NCI-H510A treated with DMSO at 0.1 percent for 48 hours (cell line): ENCODE results near the gene CNOT6.

Source experiments
- DNase-seq: peaks from one replicate; lab custom pipeline; 2025; lab: John Stamatoyannopoulos, UW

Gene CNOT6

GRCh38 chr5:180575571-180575970, 81.4 kb downstream of the CNOT6 start:
- no peak for DNase-seq

- DNase-seq, result no peak
These were observed 86.5 kb downstream of the CNOT6 start for GRCh38 chr5:180580681-180581080.

GRCh38 chr5:180583738-180584137, 89.6 kb downstream of the CNOT6 start:
- DNase-seq, result no peak

GRCh38 chr5:180586204-180586603, 92.0 kb downstream of the CNOT6 start:
- DNase-seq, result no peak

GRCh38 chr5:180586870-180587269, 92.7 kb downstream of the CNOT6 start:
- DNase-seq, result no peak

- no peak for DNase-seq
These were observed 95.8 kb downstream of the CNOT6 start for GRCh38 chr5:180589771-180590542.

GRCh38 chr5:180590543-180591310, 96.5 kb downstream of the CNOT6 start:
- DNase-seq, result no peak

- DNase-seq, result no peak
These were observed 97.2 kb downstream of the CNOT6 start, which contains the start of gene SCGB3A1 for GRCh38 chr5:180591311-180591887. TSS of gene SCGB3A1 (minus strand) at chr5:180591499. CDS start at chr5:180591462, 37 bp downstream.

- no peak for DNase-seq
These were observed 98.0 kb downstream of the CNOT6 start for GRCh38 chr5:180592176-180592575.

- no peak for DNase-seq
These were observed 99.4 kb downstream of the CNOT6 start for GRCh38 chr5:180593446-180594206.

GRCh38 chr5:180594311-180595045, 100.3 kb downstream of the CNOT6 start:
- DNase-seq, result no peak

- no peak for DNase-seq
These were observed 100.8 kb downstream of the CNOT6 start for GRCh38 chr5:180595046-180595379.

GRCh38 chr5:180595381-180596114, 101.4 kb downstream of the CNOT6 start:
- DNase-seq, result no peak

GRCh38 chr5:180596115-180596667, 102.0 kb downstream of the CNOT6 start:
- no peak for DNase-seq

- no peak for DNase-seq
These were observed 102.6 kb downstream of the CNOT6 start for GRCh38 chr5:180596668-180597231.

- DNase-seq, result no peak
These were observed 104.1 kb downstream of the CNOT6 start for GRCh38 chr5:180598316-180598701.

- no peak for DNase-seq
These were observed 104.8 kb downstream of the CNOT6 start for GRCh38 chr5:180598797-180599589.

- no peak for DNase-seq
These were observed 105.4 kb downstream of the CNOT6 start for GRCh38 chr5:180599590-180599914.

- DNase-seq, result no peak
These were observed 105.9 kb downstream of the CNOT6 start for GRCh38 chr5:180599981-180600553.
